Adrenal gland (tissue), 12 donors: ENCODE data around the gene ABLIM1. TPM values are rescaled to one million over a fixed set of nuclear protein-coding genes. Genes with fewer than 3 reads are reported as not detected.

Source experiments
- DNase-seq, 7 donors: peaks; one replicate each; pipeline ENCODE4 v3.0.0-alpha.2; 2019 to 2020
- H3K27ac ChIP-seq, 5 donors: fragments of 200-600 bp; sonication (generic) in 4 of 5; 1 replicate in 3 of 5; 2 replicates in 2 of 5; pipeline versions ENCODE4 v1.5.1 to v1.8.0; 2016 to 2020; ENCODE audit warnings: mild to moderate bottlenecking in 1 of 5
- H3K27me3 ChIP-seq: fragments of 200-600 bp; 2 replicates; pipeline ENCODE4 v1.8.0; 2021
- H3K36me3 ChIP-seq, 2 donors: fragments of 200-600 bp; replicated peaks in 1 of 2; 1 replicate in 1 of 2; 2 replicates in 1 of 2; pipeline versions ENCODE4 v1.5.1 to v1.8.0; 2018 to 2022
- H3K4me1 ChIP-seq, 2 donors: fragments of 200-600 bp; replicated peaks in 1 of 2; 1 replicate in 1 of 2; 2 replicates in 1 of 2; pipeline versions ENCODE4 v1.5.1 to v1.8.0; 2018 to 2021
- H3K4me3 ChIP-seq, 4 donors: fragments of 200-600 bp; sonication (generic) in 3 of 4; one replicate each; pipeline ENCODE4 v1.5.1; 2016 to 2018
- H3K9me3 ChIP-seq, 3 donors: fragments of 200-600 bp; sonication (generic) in 1 of 3; replicated peaks in 1 of 3; 1 replicate in 2 of 3; 2 replicates in 1 of 3; pipeline versions ENCODE4 v1.5.1 to v1.8.0; 2016 to 2021
- CTCF ChIP-seq, 6 experiments: fragments of 450-650 bp in 4 of 6; fragments of 200-600 bp in 2 of 6; sonication (generic) in 1 of 6; IDR thresholded peaks; 1 replicate in 5 of 6; 2 replicates in 1 of 6; pipeline versions ENCODE4 v1.5.1 to v1.8.0; 2016 to 2021; ENCODE audit warnings: antibody characterized with exemption in 6 of 6, mild to moderate bottlenecking in 2 of 6, moderate library complexity in 1 of 6
- POLR2A ChIP-seq, 2 donors: fragments of 450-650 bp; IDR thresholded peaks; one replicate each; pipeline ENCODE4 v1.6.1; 2017; ENCODE audit warnings: antibody characterized with exemption in 2 of 2, mild to moderate bottlenecking in 2 of 2, moderate library complexity in 1 of 2
- WGBS, 4 donors: extraction: QIAGEN DNeasy Blood & Tissue Kit in 2 of 4; methylation state at CpG; one replicate each; pipeline versions ENCODE4 v1.1.5 to v1.1.7; 2013 to 2017; 5-methylcytosine and 5-hydroxymethylcytosine counted together
- intact Hi-C, 2 donors: fragments of 100-400 bp; cut with DNase I; formaldehyde crosslinking; loops; one replicate each; pipeline versions ENCODE4 v1.14.1 to v1.15.0; 2022 to 2023
- polyA plus RNA-seq, 3 donors: library from polyadenylated mRNA; stranded (reverse); fragments of 200-250 nt in 2 of 3; fragments of 350-450 nt in 1 of 3; fragmentation: Illumina TruSeq in 1 of 3; extraction: RNeasy Lipid Tissue Mini Kit (QIAGEN cat#74804) in 1 of 3; gene quantifications; one replicate each; pipeline ENCODE4 v1.2.3, GENCODE V29; 2013 to 2014
- total RNA-seq, 9 donors: library from RNA; depleted of rRNA in 4 of 9; stranded (reverse); fragments of >200 nt in 4 of 9; fragments of 120-200 nt in 1 of 9; fragmentation: NEBNext Ultra II Directional in 1 of 9; extraction: Animal tissue kit (Norgen Biotek cat#: 25700) in 1 of 9; gene quantifications; one replicate each; pipeline versions ENCODE4 v1.1.0 to v1.2.4, GENCODE V29; 2013 to 2023
- donor health status: healthy with polysubstance abuse.
- donor health status: Bipolar disorder and iron deficiency.
- donor health status: DM: yes; HTN: yes; CAD: no.
- donor health status: DM: no; HTN: no; CAD: no.
- donor health status: DM: no; HTN: no; CAD: no.
- donor health status: DM: yes; HTN: yes; CAD: no.

ABLIM1 gene
- total and polyA plus RNA-seq, 12 donors = 7.9 to 430 (median 185) TPM

DNA sequence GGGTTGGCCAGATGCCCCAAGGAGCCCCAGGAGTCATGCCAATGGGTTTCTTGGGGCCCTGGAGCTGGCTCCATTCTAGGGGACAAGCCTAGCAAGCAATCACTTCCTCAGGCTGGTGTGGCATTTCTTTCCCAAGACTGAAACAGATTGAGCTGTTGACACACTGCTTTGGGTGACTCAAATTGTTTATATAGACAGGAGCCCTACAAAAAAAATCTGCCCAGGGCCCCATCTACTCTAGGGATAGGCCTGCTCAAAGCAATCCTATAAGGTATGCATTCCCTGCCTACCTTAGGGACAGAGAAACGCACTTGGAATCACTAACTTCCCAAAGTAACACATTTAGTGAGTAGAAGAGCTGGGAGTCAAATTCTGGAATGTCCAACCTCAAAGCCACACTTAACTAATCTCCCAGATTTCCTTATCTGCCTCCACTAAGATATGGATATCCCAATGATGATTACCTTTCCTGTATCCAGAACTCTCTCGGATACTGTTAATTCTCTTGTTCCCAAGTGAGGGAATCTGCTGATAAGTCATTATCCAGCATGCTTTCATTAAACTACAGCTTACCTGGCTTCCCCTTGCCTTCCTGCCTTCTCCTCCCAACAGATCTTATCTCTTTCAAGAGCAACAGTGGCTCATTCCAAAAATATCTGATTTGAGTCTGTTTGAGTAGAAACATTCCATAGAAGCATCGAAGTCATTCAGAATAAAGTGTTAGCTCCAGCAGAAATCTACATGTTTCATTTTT lies 3.1 kb downstream of the ABLIM1 start:
- TF ChIP-seq CTCF (IDR thresholded peaks at IDR 0.05) (no peak), POLR2A (IDR thresholded peaks at IDR 0.05) (no peak)
- Histone ChIP-seq H3K4me3 (no peak overlapping the region), H3K9me3 (no peaks in the 10 kb centered on the region), H3K27ac (no peak overlapping the region), H3K27me3 (no peaks in the 10 kb centered on the region), H3K36me3 (no peaks in the 10 kb centered on the region), H3K4me1 (peaks cover 0 to 12% of the 10 kb centered on the region in 2 donors)
- no peak for DNase-seq
- intact Hi-C loops = no loop called here
- 82 to 93% (median 91%) methylated on average over 3 of the region's 3 CpGs for WGBS, 4 donors

- H3K9me3 ChIP-seq = no peaks in the 10 kb centered on the region
- H3K36me3 ChIP-seq = no peaks in the 10 kb centered on the region
- no peak for TF ChIP-seq CTCF (IDR thresholded peaks at IDR 0.05)
- no peak for TF ChIP-seq POLR2A (IDR thresholded peaks at IDR 0.05)
- H3K4me1 ChIP-seq = peaks cover 0 to 22% of the 10 kb centered on the region in 2 donors
- H3K27ac ChIP-seq = no peak overlapping the region
- no peak overlapping the region for H3K4me3 ChIP-seq
- no peak for DNase-seq
- WGBS, 4 donors = 63 to 80% (median 76%) methylated on average over 4 of the region's 4 CpGs
- no peaks in the 10 kb centered on the region for H3K27me3 ChIP-seq
- intact Hi-C loops = no loop called here
These were observed 4.1 kb downstream of the ABLIM1 start for GRCh38 chr10:114653926-114654325.

- 76 to 81% (median 79%) methylated on average over 10 of the region's 10 CpGs for WGBS, 4 donors
- no peaks in the 10 kb centered on the region for H3K9me3 ChIP-seq
- H3K4me3 ChIP-seq = no peak overlapping the region
- intact Hi-C loops = no loop called here
- DNase-seq = no peak
- TF ChIP-seq CTCF (IDR thresholded peaks at IDR 0.05) = no peak
- no peak for TF ChIP-seq POLR2A (IDR thresholded peaks at IDR 0.05)
- H3K4me1 ChIP-seq = peaks cover 5 to 32% of the 10 kb centered on the region in 2 donors
- peak overlapping the region in 2 of 5 donors; percentile 15 to 59 for H3K27ac ChIP-seq
- no peaks in the 10 kb centered on the region for H3K27me3 ChIP-seq
- H3K36me3 ChIP-seq = no peaks in the 10 kb centered on the region
These were observed 5.4 kb downstream of the ABLIM1 start for GRCh38 chr10:114652402-114653368.

GRCh38 chr10:114650831-114651230 lies 7.2 kb downstream of the ABLIM1 start:
- H3K4me1 ChIP-seq = peaks cover 14 to 43% of the 10 kb centered on the region in 2 donors

More at GRCh38 chr10:114650831-114651230, 7.2 kb downstream of the ABLIM1 start:
- no peaks in the 10 kb centered on the region for H3K36me3 ChIP-seq
- no peak overlapping the region for H3K27ac ChIP-seq
- TF ChIP-seq POLR2A (IDR thresholded peaks at IDR 0.05) = no peak
- no peak for DNase-seq
- H3K27me3 ChIP-seq = no peaks in the 10 kb centered on the region
- no peaks in the 10 kb centered on the region for H3K9me3 ChIP-seq
- 91 to 95% (median 94%) methylated on average over 9 of the region's 9 CpGs for WGBS, 4 donors
- intact Hi-C loops = no loop called here
- H3K4me3 ChIP-seq = no peak overlapping the region
